LHCN-M2 (cell line): ENCODE results near the gene SPATA13. TPM values are rescaled to one million over a fixed set of nuclear protein-coding genes. Genes with fewer than 3 reads are reported as not detected.

Experiments used
- DNase-seq: peaks from one replicate; pipeline ENCODE4 v3.0.0-alpha.2; 2012; ENCODE audit warnings: low read depth
- total RNA-seq: library from RNA; depleted of rRNA; stranded (reverse); fragments of >200 nt; gene quantifications from 2 replicates; pipeline ENCODE4 v1.2.3, GENCODE V29; 2014; rRNA removed

SPATA13 gene
- total RNA-seq, 1 experiment from 2014 or later, result 12.1 TPM

GRCh38 chr13:24355103-24355502 lies 194.6 kb downstream of the SPATA13 start:
- no peak for DNase-seq

- no peak for DNase-seq
These were observed 195.8 kb downstream of the SPATA13 start for GRCh38 chr13:24356270-24356669.

Other genes with a start within 250 kb of the SPATA13 start
- gene C1QTNF9, start 148.9 kb downstream of the SPATA13 start, total RNA-seq, result not detected in 2 replicates